Stimulated activated CD8-positive, alpha-beta memory T cell treated with anti-CD3 and anti-CD28 coated beads, Interleukin-15, amount 100 ng/mL, for 48 hours (primary cell): ENCODE data around the gene MORF4L1.

Source experiments
- DNase-seq, 2 donors: peaks; one replicate each; pipeline ENCODE4 v3.0.0-alpha.2; 2020; ENCODE audit warnings: low read depth in 2 of 2

MORF4L1 gene

GRCh38 chr15:78946493-78946892 lies 73.8 kb downstream of the MORF4L1 start:
- DNase-seq = no peak

- DNase-seq = no peak
Measured at GRCh38 chr15:78947506-78947905, 74.8 kb downstream of the MORF4L1 start.
